Measurements from ENCODE around the gene TBC1D10B. TPM values are rescaled to one million over a fixed set of nuclear protein-coding genes. Genes with fewer than 3 reads are reported as not detected.

The TBC1D10B gene
- total RNA-seq, 1 donor from 2014 or later, result 23.7 TPM

DNA sequence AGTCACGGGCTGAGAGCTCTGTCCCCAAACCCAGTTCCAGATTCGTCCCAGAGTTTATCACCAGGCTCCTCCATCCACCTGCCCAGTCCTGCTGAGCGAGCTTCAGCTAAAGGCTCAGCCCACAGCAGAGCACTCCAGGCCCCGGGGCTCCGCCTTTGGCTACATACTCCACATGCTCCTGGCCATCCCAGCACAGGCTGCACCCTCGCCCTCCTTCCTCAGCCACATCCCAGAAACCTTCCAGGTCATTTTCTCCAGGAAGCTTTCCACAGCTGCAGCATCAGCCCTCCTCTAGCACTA lies 10.5 kb downstream of the TBC1D10B start:
- DNase-seq (ENCODE audit: low spot score), result no peak
- intact Hi-C loops (cut with DNase I), result no loop called here

DNA sequence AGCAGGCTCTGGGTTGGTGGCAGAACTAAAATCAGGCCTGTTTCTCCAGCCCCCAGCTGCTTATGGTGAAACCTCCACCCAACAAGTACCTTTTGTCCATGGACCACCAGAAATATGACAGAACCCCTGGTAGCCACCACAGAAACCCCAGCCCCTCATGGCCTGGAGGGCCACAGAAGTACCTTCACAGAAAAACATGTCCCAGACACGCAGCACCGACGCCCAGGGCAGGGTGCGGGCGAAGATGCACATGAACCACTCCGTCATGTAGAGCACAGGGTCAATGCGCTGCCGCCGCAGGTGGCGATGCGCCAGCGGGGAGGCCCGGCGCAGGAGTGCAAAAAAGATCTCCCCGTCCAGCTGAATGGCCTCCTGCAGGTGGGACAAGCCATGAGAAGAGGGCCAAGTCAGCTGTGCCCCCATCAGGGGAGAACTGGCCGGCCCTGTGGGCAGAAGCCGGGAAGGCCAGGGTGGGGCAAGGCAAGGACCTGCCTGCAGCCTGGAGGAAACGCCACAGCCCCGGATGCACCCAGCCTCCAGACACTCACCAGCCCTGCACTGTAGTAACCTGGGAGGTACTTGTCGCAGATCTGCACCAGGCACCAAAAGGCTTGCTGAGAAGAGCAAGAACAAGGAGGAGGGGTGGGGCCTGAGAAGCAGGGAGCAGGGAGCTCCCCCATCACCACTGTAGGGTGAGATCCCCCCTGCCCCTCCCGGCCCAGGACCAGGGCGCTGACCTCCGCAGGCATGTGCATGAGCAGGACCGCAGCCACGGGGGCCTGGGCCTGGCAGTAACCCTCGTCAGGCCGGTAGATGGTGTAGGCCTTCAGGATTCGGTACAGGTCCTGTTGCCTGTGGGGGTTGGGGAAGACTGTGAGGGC lies 11.1 kb downstream of the TBC1D10B start:
- intact Hi-C loops (cut with DNase I), result no loop called here
- no peak for DNase-seq (ENCODE audit: low spot score)

DNA sequence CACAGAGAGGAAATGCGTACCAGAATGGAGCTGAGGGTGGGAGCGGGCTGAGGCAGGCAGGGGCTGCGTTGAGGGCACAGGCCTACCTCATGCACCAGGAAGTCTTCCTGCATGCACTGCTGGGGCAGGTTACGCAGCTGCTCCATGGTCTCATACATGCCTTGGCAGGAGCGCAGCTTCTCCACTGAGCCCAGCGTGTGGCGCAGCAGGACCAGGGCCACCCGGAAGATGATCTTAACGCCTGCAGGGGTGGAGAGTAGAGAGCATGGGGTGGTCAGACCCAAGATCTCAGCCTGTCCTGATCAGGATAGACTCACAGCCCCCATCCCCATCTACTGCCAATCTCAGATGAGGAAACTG lies 11.7 kb downstream of the TBC1D10B start:
- intact Hi-C loops (cut with DNase I), result no loop called here
- no peak for DNase-seq (ENCODE audit: low spot score)

DNA sequence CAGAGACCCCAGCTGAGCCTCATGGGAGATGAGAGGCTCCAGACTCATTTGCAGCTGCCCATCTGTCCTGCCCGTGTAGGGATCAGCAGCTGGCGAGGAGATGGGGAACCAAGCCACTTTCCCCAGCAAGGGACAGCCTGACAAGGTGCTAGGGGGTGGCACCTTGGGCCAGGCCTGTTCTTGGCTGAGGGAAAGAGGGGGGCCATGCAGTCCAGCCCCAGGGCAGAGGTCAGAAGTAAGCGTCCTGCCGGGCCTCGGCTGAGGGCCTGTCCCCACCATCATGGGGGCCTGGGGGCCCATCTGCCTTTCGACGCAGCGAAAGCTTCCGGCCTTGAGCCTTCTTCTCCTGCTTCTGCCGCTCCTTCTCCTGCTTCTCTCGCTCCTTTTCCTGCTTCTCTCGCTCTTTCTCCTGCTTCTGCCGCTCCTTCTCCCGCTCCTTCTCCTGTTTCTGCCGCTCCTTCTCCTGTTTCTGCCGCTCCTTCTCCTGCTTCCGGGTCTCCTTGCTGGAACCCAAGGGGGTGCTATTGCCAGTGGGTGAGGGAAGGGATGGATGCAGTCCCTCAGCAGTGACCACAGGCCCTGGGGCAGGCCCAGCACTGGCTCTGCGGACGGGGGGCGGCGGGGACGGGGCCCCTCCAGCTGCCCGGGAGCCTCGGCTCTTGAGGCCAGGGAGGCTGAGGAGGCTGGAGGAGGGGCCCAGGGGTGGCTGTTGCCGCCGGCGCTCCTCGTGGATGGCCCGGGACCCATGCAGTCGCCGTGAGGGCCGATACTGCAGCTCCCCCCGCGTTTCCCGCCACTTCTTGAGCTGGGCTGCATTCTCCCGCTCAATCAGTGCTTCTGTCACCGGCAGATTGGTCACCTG lies 12.3 kb downstream of the TBC1D10B start:
- intact Hi-C loops (cut with DNase I), result no loop called here
- no peak for DNase-seq (ENCODE audit: low spot score)

DNA sequence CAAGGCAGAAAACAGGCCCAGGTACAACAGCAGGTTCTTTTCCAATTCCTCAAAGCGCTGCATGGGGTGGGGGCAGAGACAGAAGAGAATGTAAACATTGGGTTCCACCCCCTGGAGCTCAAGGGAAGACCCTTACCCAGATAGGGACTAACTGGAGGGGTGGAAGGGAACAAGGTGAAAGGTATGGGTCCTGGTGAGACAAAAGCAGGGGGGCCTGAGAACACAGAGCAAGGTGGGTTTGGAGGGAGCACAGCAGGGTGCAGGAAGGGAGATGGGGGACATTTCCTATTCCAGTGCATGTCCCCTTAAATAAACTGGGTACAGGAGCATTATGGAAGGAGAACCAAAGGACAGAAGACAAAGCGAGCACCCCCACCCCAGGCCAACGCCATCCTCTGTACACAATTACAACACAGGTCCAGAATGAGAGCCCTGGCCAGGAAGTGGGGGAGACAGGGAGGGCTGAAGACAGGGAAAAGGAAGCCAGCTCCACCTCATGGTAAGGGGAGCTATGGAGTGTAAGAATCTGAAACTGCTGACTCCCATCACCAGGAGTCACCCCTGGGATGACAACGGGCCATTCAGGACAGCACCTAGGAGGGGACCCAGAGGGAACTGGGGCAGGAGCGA lies 13.1 kb downstream of the TBC1D10B start:
- DNase-seq (ENCODE audit: low spot score), result no peak
- intact Hi-C loops (cut with DNase I), result no loop called here

DNA sequence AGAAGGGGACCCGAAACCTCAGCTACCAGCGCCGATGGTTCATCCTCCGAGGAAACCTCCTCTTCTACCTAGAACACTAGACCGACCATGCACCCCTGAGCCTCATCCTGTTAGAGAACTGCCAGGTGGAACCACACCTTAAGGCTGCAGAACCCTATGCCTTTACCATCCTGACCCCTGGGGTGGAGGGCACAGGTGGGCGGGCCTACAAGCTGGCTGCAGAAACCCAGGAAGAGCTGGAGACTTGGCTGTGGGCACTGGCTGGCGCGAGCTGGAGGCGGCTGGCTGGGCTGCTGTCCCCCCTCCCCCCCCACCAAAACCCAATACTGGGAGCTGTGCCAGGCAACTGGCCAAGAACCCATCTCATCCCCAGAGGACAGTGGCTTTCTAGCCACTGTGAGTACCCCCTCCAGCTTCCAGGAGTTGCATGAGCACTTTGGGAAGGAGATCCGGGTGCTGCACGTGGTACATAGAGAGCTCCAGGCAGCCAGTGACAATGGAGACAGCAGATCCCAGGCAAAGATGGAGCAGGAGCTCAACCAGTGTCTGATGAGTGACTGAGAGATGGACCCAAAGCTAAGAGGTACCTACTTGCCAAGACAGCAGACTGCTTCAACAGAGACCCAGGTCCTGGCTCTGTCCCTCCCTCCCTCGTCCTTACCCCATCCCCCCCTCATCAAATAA lies 13.8 kb downstream of the TBC1D10B start:
- intact Hi-C loops (cut with DNase I), result no loop called here
- no peak for DNase-seq (ENCODE audit: low spot score)

DNA sequence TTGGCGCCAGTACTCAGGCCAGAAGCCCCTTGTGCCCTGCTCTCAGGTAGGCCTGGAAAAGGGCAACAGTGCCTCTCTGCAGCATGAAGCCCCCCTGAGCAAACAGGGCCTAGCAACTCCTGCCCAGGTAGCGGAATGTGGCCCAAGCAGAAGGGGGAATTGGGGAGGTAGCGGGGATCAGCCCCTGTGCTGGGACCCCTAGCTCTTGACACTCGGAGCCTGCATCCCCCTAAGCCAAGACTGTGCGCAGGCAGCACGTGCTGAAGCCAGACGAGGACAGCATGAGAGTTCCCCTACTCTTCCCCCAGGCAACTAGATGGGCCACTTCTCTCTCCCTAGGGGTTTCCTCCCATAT lies 14.4 kb downstream of the TBC1D10B start:
- no peak for DNase-seq (ENCODE audit: low spot score)
- intact Hi-C loops (cut with DNase I), result no loop called here

DNA sequence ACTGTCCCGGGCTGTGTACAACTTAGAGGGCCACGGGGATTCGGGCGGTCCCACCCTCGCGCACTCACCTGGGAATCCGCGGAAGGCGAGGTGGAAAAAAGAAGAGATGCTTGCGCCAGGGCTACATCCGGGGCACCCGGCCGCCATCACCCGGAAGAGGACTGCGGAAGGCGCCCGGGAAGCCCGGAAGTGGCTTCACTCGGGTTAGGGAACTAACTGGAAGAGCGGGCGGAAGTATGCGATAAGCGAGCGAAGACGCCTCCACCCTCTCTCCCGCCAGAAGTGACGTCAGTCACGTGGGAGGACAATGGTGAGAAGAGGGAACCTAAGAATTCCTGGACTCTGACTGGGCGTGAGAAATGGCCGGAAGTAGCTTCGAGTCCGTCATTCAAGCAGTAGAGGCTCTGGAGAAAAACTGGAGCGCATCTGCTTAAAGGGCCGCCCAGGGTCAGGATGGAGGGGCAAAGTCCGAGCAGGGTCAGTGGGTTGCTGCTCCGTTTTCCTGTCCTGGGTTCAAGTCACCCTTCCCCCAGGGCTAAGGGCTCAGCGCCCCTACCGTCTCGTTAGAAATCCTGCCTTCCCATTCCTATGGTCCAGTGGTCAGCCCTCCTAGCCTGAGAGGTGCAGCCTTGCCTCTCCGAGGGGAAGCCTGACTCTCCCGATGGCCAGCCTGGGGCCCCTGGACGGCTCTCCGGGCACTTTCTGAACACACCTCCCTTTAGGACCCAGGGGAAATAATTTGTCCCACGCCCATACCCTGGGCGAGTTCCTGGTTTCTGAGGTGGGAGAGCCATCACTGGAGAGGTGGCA lies 14.9 kb downstream of the TBC1D10B start, which contains the start of gene CD2BP2:
CD2BP2 (minus strand) TSS at position 165 of the 810 bp plus-strand sequence. CDS start 627 bp downstream, outside the sequence.
- peak; percentile 99 for DNase-seq (ENCODE audit: low spot score)
- intact Hi-C loops (cut with DNase I), result no loop called here

DNA sequence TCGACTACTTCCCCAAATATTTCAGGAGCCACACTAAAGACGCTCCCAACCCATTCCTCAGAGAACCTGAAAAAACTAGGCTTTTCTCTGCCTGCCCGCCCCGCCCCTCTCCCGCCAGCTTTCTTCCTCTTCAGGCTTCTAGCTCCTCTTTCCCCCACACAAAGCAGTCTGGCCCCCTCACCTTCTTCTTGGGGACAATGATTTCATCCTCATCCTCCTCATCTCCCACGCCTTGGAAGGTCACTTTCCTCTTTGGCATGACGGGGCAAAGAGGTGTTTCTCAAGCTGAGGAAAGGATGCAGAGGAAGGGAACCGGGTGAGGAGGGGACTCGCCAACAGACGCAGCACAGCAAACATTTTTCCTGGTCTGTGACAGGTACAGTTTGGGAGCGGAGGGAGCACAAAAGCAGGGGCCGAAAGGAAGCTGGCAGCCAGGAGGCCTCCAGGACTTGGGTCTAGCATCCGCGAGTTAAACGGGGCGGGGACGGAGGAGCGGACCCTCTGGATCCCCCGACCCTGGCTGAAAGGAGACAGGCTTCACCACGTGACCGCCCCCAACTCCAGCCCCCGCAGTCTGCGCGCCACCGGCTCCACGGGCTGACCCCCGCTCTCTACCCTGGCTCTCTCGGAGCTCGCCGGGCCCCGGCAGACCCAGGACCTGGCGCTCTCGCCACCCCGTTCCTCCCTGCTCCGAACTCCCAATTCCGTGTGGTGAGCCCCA lies 15.7 kb downstream of the TBC1D10B start:
- no peak for DNase-seq (ENCODE audit: low spot score)
- intact Hi-C loops (cut with DNase I), result loop anchor here (5.0 kb wide), 1 partner anchor 43 kb away; the partner anchor contains the start of gene ZNF48

DNA sequence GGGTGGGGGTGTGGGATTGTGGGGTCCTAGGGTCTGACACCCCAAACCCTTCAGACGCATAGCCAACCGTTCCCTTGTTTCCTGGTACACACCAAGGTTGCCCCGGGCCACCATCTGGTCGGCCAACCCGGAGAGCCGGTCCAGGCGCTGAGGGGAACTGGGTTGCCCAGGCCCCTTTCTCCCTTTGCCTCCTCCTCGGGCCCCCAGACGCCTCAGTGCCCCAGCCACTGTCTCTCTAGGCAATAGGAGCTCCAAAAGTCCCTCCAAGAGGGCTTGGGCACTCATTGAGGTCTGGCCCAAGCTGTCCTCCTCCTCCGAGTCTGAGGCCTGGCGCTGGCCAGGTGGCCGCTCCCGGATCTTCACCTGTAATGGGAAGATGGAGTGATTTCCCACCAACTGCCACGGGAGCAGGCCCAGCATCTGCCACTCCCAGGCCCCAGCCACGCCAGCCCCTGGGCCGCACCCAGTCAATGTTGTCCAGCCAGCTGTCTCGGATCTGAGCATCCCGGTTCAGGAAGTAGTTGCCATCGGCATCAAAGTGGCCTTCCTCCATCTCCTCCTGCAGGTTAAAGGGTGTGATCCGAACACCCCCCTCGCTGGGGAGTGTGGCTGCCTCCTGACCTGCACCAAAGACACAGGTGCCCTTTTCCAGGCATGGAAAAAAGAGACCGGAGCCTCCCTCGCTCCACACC lies 16.7 kb downstream of the TBC1D10B start:
- DNase-seq (ENCODE audit: low spot score), result no peak

DNA sequence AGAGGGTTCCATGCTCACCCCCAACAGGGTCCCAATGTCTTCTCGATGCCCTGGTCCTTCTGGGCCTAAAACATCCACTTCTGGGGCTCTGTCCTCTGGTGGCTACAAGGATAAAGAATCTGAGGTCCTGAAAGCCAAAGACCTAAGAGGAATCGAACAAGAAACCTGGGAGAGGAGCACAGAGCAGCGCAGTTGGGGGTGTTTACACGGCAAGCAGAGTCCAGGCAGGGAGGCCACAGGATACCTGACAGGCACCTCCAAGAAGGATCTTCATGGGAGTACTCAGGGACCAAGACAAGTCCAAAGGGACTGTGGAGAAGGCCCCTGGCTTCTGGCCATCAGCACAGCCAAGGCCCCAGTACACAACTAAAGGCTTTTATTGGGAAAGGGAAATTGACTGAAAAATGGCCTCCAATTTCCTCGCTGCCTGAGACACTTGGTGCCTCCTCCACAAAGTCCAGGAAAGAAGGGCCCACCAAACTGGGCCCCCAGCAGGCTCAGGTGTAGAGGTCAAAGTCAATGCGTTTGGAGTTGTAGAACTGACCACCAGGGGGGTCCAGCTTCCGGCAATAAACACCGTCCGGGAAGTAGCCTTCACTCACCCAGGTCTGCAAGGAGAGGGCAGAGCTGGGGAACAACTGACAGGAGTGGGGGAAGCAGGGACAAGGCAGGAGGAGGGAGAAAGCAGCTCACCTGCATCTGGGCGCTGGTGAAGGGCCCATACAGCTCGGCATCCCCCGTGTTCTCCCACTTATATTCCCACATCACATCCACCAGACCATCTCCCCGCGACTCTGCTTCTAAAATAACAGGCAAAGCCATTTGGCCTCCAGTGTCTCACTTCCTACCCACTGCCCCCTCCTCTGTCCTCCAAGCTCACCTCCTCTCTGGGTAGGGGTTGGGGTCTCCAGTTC lies 17.5 kb downstream of the TBC1D10B start:
- DNase-seq (ENCODE audit: low spot score), result no peak
- intact Hi-C loops (cut with DNase I), result loop anchor here (5.0 kb wide), 1 partner anchor 45 kb away; the partner anchor contains the start of gene ZNF48

More for the DNA sequence above, 16.7 kb downstream of the TBC1D10B start:
- intact Hi-C loops (cut with DNase I), result loop anchor here (5.0 kb wide), 1 partner anchor 44 kb away; the partner anchor contains the start of gene ZNF48

DNA sequence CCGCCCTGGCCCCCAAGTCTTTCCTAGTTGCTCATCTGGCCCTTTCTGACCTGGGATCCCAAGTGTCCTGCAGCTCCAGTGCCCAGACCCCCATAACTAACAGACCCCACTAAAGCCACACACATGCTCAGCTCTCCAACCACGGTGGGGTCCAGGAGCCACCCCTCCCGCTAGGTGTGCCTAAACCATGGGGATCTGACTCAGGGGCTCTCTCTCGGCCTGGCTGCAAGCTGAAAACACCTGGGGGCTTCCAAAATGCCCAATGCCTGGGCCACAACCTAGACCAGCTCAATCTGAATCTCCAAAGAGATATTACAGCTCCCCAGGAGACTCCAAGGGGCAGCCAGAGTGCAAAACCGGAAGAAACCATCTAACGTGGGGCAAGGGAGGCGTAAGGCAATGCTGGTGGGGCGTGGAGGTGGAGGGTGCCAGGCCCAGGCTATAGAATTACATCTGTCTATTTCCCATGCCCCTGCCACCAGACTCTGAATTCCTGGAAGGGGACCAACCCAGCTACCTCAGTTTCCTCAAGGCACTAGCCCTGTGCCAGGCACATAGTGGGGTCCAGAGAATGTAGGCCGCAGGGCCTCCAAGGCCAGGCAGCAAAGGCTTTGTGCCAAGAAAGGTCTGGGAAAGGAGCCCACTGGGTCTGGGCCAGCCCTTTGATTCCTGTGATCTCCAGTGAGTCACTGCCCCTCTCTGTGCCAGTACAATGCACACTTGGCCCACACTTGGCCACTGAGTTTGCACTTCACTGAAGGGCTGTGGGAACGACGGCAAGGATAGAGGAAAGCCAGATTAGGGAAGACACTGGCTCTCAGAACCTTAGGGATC lies 18.5 kb downstream of the TBC1D10B start:
- peak; percentile 89 for DNase-seq (ENCODE audit: low spot score)
- intact Hi-C loops (cut with DNase I), result loop anchor here (5.0 kb wide), 1 partner anchor 45 kb away; the partner anchor contains the start of gene ZNF48

DNA sequence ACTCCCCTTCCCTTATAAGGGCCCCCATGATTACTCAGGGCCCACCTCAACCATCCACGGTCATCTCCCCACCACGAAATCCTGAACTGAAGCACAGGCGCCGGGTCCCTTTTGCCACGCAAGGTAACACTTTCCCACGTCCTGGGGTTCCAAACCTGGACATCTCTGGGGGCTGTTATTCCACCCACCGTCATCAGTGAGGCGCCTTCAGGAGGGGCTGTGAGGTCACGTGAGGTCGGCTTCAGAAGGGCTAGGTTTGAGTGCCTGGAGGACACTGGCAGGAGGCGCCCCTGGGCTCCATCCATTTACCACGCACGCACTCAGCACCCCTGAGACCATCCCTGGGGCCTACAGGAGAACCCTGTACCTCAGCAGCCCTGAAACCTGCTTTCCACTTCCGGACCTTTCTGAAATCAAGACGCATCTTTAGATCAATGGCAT lies 19.3 kb downstream of the TBC1D10B start:
- intact Hi-C loops (cut with DNase I), result loop anchor here (5.0 kb wide), 1 partner anchor 46 kb away; the partner anchor contains the start of gene ZNF48
- DNase-seq (ENCODE audit: low spot score), result no peak

DNA sequence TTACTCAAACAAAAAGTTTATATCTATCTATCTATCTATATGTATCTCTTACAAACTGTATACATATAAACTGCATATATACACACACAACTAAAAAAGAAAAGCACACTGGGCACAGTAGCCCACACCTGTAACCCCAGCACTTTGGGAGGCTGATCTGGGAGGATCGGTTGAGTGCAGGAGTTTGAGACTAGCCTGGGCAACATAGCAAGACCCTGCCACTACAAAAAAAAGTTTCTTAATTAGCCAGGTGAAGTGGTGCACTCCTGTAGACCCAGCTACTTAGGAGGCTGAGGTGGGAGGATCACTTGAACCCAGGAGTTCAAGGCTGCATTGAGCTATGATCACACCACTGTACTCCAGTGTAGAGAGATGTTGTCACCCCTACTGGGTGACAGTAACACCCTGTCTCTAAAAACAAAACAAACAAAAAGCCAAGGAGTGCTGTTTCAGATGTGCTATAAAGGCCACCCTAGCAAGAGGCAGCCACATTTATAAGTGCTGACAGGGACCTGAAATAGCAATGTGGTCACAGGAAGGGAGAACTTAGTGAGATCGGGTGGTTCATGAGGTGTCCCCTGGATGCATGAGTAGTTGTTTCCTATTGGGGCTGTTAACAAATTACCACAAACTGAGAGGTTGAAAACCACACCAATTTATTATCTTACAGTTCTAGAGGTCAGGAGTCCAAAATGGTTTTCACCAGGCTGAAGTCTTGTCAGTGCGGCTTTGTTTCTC lies 20.0 kb downstream of the TBC1D10B start:
- intact Hi-C loops (cut with DNase I), result loop anchor here (5.0 kb wide), 1 partner anchor 47 kb away; the partner anchor contains the start of gene ZNF48

DNA sequence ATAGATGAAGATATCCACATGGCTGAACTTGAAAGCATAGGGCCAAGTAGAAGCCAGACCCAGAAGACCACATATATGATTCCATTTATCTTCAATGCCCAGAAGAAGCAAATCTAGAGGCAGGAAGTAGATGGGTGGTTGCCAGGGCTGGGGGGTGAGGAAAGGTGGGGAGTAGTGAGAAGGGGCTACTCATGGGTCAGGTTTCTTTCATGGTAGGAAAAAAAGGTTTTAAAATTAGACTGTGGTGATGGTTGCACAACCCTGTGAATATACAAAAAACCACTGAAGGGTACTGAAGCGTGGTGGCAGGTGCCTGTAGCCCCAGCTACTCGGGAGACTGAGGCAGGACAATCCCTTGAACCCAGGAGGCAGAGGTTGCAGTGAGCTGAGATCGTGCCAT lies 20.6 kb downstream of the TBC1D10B start:
- intact Hi-C loops (cut with DNase I), result loop anchor here (5.0 kb wide), 1 partner anchor 48 kb away; the partner anchor contains the start of gene ZNF48
- DNase-seq (ENCODE audit: low spot score), result no peak

More for the DNA sequence above, 20.0 kb downstream of the TBC1D10B start:
- no peak for DNase-seq (ENCODE audit: low spot score)

Measured in cardiac septum (tissue), 1 donor.